Measurements from ENCODE around the gene FADD. TPM values are rescaled to one million over a fixed set of nuclear protein-coding genes. Genes with fewer than 3 reads are reported as not detected.

The FADD gene, protein sequence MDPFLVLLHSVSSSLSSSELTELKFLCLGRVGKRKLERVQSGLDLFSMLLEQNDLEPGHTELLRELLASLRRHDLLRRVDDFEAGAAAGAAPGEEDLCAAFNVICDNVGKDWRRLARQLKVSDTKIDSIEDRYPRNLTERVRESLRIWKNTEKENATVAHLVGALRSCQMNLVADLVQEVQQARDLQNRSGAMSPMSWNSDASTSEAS
- 41.8 and 44.8 TPM in 2 replicates for total RNA-seq

DNA sequence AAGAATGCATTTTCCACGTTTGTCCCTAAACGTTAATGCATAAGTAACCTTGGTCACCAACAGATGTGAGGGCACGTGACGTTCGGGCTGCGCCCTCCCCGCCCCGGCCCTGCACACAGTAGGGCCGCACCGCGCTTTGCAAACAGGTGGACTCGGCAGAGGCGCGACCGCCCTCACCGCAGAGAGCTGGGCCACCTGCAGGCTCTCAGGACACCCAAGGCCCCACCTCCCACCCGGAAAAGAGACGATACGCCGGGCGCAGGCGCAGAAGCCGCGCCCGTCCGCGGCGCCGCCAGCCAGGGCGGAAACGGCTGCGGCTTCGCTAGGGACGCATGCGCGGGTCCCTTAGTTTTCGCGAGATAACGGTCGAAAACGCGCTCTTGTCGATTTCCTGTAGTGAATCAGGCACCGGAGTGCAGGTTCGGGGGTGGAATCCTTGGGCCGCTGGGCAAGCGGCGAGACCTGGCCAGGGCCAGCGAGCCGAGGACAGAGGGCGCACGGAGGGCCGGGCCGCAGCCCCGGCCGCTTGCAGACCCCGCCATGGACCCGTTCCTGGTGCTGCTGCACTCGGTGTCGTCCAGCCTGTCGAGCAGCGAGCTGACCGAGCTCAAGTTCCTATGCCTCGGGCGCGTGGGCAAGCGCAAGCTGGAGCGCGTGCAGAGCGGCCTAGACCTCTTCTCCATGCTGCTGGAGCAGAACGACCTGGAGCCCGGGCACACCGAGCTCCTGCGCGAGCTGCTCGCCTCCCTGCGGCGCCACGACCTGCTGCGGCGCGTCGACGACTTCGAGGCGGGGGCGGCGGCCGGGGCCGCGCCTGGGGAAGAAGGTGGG, at the start of gene FADD:
Gene FADD (plus strand): TSS at position 377 of the 831 bp plus-strand sequence. CDS start 164 bp downstream, at position 541.

Other genes with a start within 250 kb of the FADD start
- 2.9 and 3.0 TPM in 2 replicates for gene ANO1, start 125.0 kb upstream of the FADD start, total RNA-seq
- 35.0 and 38.3 TPM in 2 replicates for gene PPFIA1, start 67.4 kb downstream of the FADD start, total RNA-seq
- 310 and 361 TPM in 2 replicates for gene CTTN, start 195.2 kb downstream of the FADD start, total RNA-seq

All from tracheal epithelial cell (primary cell).